ENCODE data around the gene LIG4. TPM values are rescaled to one million over a fixed set of nuclear protein-coding genes. Genes with fewer than 3 reads are reported as not detected.
A peak's percentile ranks its signal among the peaks of the same experiment; 100 is the strongest.
"Not testable (repeated sequence)": the region's sequence is repeated elsewhere in the genome, so short reads cannot be mapped to it uniquely, and the experiment has no call there.

Gene LIG4
- 1 to 10 TPM; 2.0 to 3.8 (median 2.9) TPM for polyA plus RNA-seq

DNA sequence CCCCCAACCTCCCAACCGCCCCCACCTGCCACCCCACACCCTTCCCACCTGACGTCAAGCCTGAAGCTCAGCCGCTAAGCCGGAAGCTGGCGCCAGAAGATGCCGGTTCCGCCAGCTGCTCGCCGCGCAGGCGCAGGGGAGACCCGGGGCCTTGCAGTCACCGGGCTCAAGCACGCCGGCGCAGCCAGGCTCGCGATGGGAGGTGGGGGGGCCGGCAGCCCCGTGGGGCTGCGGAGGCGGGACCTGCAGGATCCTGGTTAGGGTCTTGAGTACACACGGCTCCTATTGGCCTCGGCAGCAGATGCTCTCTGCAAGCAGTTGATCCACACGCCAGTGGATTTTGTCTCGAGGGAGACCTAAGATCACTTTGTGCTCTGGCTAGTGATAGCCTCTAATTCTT, at the start of gene LIG4:
TSS of gene LIG4 (minus strand) at position 101 of the 400 bp plus-strand sequence. CDS start 4,268 bp downstream, outside the sequence.
- peaks cover 7 to 44% (median 31%) of the 10 kb centered on the region in 3 donors for H3K27me3 Mint-ChIP-seq (ENCODE audit: low read depth in 3 of 3)
- DNase-seq: peak; percentile 90 to 94 (median 94)
- H3K27ac Mint-ChIP-seq: peak within 1 kb of the TSS; percentile 68 to 95 (median 92)
- H3K4me1 Mint-ChIP-seq: peaks cover 50 to 67% of the 10 kb centered on the region in 2 donors
- H3K4me3 Mint-ChIP-seq: peak within 1 kb of the TSS; percentile 90 to 96 (median 94)
- peaks cover 0 to 5% (median 0%) of the 10 kb centered on the region in 6 donors for H3K9me3 Mint-ChIP-seq
- H3K36me3 Mint-ChIP-seq: peaks cover 5 to 12% (median 11%) of the 10 kb centered on the region in 3 donors

DNA sequence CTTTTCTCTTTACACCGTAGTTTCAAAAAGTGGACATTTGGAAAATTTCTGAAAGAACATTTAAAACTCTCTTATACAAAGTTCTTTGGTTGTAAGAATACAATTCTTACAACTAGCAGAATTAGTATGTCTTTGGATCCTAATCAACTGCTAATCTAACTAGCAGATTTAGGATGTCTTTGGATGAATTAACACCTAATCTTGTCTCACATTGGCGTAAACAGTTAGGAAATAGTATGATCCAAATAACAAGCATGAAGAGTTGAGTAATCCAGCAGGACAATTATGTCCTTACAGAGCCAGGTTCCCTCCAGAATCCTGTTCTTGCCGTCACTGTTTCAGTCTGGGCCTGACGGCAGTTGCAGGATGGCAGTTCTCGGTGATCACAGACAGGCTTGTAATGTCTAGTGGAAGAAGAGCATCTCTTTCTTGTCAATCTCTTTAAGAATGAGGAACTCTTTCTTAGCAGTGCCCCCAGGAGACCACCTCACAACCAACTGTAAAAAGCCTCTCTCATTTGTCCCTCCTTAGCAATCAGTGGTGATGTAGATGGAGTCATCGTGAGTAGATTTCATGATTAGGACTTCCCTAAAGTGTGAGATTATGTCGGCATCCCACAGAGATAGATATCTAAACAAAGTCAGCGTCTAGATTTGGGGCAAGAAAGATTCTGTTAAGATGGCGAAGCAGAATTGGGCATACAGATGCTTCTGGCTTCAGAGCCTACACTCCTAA, 48.5 kb upstream of the LIG4 start:
- Mint-ChIP-seq H3K4me1 (peaks cover 18 to 24% of the 10 kb centered on the region in 2 donors), H3K36me3 (peaks cover 3 to 11% (median 3%) of the 10 kb centered on the region in 3 donors), H3K27ac (no peak overlapping the region), H3K4me3 (no peak overlapping the region), H3K27me3 (ENCODE audit: low read depth in 3 of 3) (no peaks in the 10 kb centered on the region), H3K9me3 (no peaks in the 10 kb centered on the region)
- DNase-seq: no peak

DNA sequence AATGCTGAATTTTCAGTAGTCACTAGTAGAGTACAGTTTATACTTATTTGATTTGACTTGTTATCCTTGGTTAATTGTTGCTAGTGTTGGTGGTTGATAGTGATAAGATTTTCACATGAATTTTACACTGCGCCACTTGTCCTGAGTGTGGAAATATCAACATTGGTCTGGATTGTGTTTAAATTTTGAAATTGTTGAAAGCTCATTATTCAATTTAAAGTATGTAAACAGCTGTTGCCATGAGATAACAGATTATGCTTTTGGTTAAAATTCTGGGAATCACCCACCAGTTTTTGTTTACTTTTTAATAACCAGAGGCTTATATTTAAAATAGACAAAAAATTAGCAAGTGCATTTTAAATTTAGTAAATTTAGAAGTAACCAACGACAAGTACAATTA, 41.9 kb upstream of the LIG4 start:
- no peak for DNase-seq
- Mint-ChIP-seq H3K4me3 (no peak overlapping the region), H3K36me3 (peaks cover 0 to 7% (median 3%) of the 10 kb centered on the region in 3 donors), H3K27me3 (ENCODE audit: low read depth in 3 of 3) (no peaks in the 10 kb centered on the region), H3K27ac (no peak overlapping the region), H3K9me3 (peaks cover 0 to 4% (median 0%) of the 10 kb centered on the region in 6 donors), H3K4me1 (no peaks in the 10 kb centered on the region)

DNA sequence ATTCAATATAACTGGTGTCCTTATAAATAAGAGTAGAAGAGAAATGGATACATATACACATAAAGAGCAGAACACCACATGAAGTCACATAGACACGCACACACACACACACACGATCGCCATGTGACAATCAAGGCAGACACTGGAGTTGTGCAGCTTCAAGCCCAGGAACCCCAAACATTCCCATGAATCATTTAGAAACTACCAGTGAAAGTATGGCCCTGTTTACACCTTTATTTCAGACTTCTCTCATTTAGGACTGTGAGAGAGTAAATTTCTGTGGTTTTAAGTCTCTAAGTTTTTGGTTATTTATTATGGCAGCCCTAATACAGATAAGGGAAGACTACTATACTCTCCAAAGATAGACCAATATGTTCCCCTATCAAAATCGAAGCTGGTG, 33.8 kb upstream of the LIG4 start:
- no peaks in the 10 kb centered on the region for H3K4me1 Mint-ChIP-seq
- peaks cover 4 to 11% (median 9%) of the 10 kb centered on the region in 3 donors for H3K36me3 Mint-ChIP-seq
- no peak overlapping the region for H3K4me3 Mint-ChIP-seq
- H3K27me3 Mint-ChIP-seq (ENCODE audit: low read depth in 3 of 3): no peaks in the 10 kb centered on the region
- no peak for DNase-seq
- peaks cover 6 to 23% (median 15%) of the 10 kb centered on the region in 6 donors for H3K9me3 Mint-ChIP-seq
- no peak overlapping the region for H3K27ac Mint-ChIP-seq

DNA sequence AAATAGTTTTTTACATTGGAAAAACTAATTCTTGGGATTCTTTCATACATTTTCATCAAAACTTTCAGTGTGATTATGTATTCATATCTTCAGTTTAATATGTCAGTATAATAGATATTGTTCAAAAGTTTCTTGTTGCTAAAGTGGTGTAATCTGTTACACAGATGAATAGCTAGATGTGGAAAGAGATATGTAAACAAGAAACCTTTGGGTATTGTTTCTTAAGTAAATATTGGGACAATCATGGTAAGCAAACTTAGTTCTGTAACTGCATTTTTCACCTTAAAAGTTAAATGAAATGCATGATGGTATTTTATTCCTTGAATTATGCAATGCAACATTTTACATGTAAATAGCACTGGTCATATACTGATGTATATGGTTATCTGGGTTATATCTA, 15.0 kb upstream of the LIG4 start:
- H3K9me3 Mint-ChIP-seq: no peaks in the 10 kb centered on the region
- H3K27me3 Mint-ChIP-seq (ENCODE audit: low read depth in 3 of 3): no peaks in the 10 kb centered on the region
- DNase-seq: no peak
- H3K4me3 Mint-ChIP-seq: no peak overlapping the region
- peaks cover 24 to 38% of the 10 kb centered on the region in 2 donors for H3K4me1 Mint-ChIP-seq
- peaks cover 0 to 9% (median 6%) of the 10 kb centered on the region in 3 donors for H3K36me3 Mint-ChIP-seq
- H3K27ac Mint-ChIP-seq: no peak overlapping the region

DNA sequence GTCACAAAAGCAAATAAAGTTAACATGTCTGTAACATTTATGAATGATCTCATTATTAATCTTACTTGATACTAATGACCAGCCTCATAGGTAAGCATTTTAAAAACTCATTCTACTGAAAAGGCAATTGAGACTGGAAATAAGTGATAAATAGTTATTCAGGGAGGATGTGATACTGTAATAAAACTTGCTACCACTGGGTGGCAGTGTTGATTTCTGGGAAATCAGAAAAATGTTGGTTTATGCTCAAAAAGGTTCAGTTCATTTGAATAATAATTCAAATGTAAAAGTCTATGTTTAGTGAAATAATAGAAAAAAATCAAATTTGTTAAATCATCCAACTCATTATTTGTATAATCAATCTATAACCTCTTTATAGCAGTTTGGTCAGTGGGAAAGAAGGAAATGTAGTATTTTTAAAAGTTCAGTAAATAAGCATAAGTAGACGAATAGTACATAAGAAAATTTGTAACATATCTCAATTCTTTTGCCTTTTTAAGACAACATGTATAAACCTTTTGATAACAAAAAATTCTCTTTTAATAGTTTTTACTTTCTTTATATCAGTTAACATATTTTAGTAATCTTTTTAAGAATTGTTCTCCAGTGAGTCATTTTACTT, 12.4 kb upstream of the LIG4 start:
- H3K4me3 Mint-ChIP-seq: no peak overlapping the region
- no peaks in the 10 kb centered on the region for H3K9me3 Mint-ChIP-seq
- H3K27me3 Mint-ChIP-seq (ENCODE audit: low read depth in 3 of 3): no peaks in the 10 kb centered on the region
- peaks cover 35 to 54% of the 10 kb centered on the region in 2 donors for H3K4me1 Mint-ChIP-seq
- H3K27ac Mint-ChIP-seq: peak overlapping the region in 1 of 6 donors; percentile 67
- peaks cover 0 to 9% (median 3%) of the 10 kb centered on the region in 3 donors for H3K36me3 Mint-ChIP-seq
- peak; percentile 29 to 42 (median 29) for DNase-seq

DNA sequence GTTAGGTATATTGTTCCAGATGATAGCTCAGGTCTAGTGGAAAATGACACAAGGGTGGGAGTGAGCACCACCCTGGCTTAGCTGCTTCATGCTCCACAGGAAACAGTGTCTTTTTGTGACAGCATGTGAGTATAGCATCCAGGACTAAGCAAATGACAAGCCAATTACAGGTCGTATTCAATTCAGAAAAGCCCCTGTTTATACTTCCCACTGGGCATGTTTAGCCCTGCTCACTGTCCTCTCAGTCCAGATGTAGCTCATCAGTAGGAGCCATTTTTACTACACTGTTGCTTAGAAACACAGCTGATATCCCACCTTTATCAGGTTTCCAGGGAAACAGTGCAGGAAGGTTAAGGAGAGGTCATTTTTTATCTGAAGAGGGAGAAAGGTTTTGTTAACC, 10.8 kb upstream of the LIG4 start:
- H3K4me3 Mint-ChIP-seq: peak overlapping the region in 2 of 5 donors; percentile 28 to 54
- no peak for DNase-seq
- peak overlapping the region in 2 of 6 donors; percentile 52 to 71 for H3K27ac Mint-ChIP-seq
- H3K27me3 Mint-ChIP-seq (ENCODE audit: low read depth in 3 of 3): no peaks in the 10 kb centered on the region
- H3K4me1 Mint-ChIP-seq: peaks cover 35 to 60% of the 10 kb centered on the region in 2 donors
- no peaks in the 10 kb centered on the region for H3K9me3 Mint-ChIP-seq
- peaks cover 0 to 9% (median 3%) of the 10 kb centered on the region in 3 donors for H3K36me3 Mint-ChIP-seq

DNA sequence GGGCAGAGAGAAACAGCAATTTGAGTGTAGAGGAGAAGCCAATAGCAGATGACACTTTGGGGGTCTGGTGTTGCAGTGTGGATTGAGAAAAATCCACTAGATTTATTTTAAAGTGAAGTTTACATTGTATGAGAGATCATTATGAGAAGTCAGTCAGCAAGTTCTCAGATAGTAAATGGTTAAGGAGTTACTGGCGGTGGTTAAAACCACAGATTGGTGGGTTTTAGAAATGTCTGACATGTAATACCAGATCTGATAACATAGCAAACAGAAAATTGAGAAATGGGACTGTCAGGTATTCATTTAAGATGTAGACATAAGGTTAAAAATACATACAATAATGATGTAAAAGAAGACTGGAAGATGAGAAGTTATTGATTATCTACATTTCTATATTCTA, 10.1 kb upstream of the LIG4 start:
- Mint-ChIP-seq H3K36me3 (peaks cover 0 to 9% (median 3%) of the 10 kb centered on the region in 3 donors), H3K27ac (peak overlapping the region; percentile 31 to 71 (median 46)), H3K9me3 (no peaks in the 10 kb centered on the region), H3K27me3 (ENCODE audit: low read depth in 3 of 3) (no peaks in the 10 kb centered on the region), H3K4me1 (peaks cover 35 to 66% of the 10 kb centered on the region in 2 donors), H3K4me3 (peak overlapping the region; percentile 9 to 54 (median 15))
- peak in 1 of 3 donors; percentile 27 for DNase-seq

DNA sequence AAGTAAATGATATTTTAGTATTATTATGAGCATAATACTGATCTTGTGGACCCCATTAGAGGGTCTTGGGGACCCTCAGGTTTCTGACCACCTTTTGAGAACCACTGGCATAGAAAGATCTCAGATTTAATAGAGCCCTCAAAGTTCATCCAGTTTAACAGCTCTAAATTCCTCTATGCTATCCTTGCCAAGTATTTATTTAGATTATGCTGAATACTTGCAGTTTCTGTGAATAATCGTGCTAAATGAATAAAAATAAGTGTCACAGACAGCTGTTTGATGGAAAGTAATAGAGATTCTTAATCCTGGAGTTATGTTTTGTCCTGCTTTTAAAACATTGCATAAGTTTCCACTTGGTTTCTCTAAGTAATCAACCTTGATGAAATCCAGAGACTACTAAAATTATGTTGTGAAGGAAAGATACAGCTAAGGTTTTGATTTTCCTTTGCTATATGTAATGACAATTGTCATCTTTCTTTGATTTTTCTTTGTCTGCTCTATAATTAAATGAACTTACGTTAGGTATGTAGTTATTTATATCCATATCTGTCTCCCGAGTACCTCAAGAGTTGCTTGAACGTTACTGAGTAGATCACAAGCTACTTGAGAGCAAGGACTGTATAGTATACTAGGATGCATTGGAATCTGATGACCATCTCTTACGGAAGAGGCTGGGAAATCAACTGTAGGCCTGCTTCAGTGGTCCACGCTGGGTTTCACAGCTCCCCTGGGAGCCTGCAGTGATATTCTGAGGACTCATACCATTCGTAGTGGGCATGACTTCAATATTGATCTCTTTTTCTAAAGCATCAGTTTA, 8.6 kb upstream of the LIG4 start:
- H3K27ac Mint-ChIP-seq: no peak overlapping the region
- H3K4me1 Mint-ChIP-seq: peaks cover 45 to 68% of the 10 kb centered on the region in 2 donors
- no peaks in the 10 kb centered on the region for H3K9me3 Mint-ChIP-seq
- H3K27me3 Mint-ChIP-seq (ENCODE audit: low read depth in 3 of 3): peaks cover 0 to 7% (median 3%) of the 10 kb centered on the region in 3 donors
- DNase-seq: no peak
- no peak overlapping the region for H3K4me3 Mint-ChIP-seq
- no peaks in the 10 kb centered on the region for H3K36me3 Mint-ChIP-seq

DNA sequence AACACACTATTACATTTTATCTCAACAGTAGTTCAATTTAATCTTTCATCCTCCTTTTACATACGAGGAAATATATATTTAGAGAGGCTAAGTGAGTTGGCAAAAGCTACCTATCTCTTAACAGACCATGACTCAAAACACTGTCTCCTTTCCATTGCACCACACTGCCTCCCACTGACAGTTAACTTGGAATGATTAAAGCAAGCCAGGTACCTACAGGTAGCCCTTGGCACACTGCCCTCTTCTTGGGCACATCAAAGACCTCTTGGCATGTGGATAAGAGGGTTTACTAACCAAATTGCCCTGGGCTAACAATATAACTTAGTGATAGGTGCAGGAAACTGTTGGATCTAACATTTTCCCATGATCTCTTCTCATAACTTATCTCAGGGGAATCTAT, 4.7 kb upstream of the LIG4 start:
- Mint-ChIP-seq H3K4me3 (peak overlapping the region; percentile 83 to 96 (median 90)), H3K36me3 (no peaks in the 10 kb centered on the region), H3K27me3 (ENCODE audit: low read depth in 3 of 3) (peaks cover 7 to 35% (median 22%) of the 10 kb centered on the region in 3 donors), H3K27ac (peak overlapping the region; percentile 71 to 95 (median 84)), H3K4me1 (peaks cover 51 to 71% of the 10 kb centered on the region in 2 donors), H3K9me3 (no peaks in the 10 kb centered on the region)
- DNase-seq: no peak

DNA sequence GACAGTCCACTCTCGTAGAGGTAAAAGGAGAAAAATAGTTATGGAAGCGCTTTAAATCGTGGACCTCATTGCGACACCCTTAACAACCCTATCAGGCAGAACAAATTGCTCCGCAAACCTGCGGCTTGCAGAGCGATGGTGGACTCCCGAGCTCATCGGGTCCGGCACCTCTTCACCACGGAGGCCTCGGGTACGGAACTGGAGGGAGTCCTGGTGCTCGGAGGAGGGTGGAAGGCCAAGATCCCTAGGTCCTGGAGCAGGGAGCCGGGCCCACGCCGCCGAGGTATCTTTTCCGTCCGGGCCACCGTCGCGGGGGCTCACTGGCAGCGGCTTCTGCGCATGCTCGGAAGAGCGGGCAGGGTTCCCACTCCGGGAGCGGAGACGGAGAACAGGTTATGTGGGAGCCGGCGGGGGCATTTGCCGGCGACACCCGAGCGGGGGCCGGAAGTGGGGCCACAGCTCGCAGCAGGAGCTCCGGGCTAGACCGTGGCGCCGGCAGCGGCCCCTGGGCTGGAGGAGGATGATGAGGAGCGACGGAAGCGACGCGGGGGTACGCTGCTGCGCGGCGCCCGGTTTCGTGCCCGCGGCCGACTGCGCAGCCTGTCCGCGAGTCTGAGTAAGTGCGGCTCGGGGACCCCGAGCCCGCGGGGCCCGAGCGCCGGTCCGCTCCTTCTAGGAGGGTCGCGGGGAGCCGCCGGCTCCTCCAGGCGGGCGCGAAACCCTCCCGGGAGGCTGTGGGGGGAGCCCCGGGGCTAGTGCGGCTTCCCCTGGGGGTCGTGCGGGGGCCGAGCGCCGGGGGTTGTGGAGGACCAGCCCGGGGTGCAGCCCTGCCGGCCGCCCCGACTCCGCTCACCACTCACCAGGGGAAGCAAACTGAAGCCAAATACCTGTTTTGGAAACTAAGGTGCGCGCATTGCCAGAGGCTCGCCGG, 3.0 kb upstream of the LIG4 start, which contains the start of gene ABHD13:
TSS of gene ABHD13 (plus strand) at position 349 of the 931 bp plus-strand sequence. CDS start 10,827 bp downstream, outside the sequence.
- peak; percentile 92 to 94 (median 93) for DNase-seq
- Mint-ChIP-seq H3K27me3 (ENCODE audit: low read depth in 3 of 3) (peaks cover 7 to 44% (median 29%) of the 10 kb centered on the region in 3 donors), H3K36me3 (no peaks in the 10 kb centered on the region), H3K4me1 (peaks cover 50 to 74% of the 10 kb centered on the region in 2 donors), H3K27ac (peak within 1 kb of the TSS; percentile 92 to 96 (median 94)), H3K9me3 (no peaks in the 10 kb centered on the region), H3K4me3 (peak within 1 kb of the TSS; percentile 90 to 96 (median 94))

DNA sequence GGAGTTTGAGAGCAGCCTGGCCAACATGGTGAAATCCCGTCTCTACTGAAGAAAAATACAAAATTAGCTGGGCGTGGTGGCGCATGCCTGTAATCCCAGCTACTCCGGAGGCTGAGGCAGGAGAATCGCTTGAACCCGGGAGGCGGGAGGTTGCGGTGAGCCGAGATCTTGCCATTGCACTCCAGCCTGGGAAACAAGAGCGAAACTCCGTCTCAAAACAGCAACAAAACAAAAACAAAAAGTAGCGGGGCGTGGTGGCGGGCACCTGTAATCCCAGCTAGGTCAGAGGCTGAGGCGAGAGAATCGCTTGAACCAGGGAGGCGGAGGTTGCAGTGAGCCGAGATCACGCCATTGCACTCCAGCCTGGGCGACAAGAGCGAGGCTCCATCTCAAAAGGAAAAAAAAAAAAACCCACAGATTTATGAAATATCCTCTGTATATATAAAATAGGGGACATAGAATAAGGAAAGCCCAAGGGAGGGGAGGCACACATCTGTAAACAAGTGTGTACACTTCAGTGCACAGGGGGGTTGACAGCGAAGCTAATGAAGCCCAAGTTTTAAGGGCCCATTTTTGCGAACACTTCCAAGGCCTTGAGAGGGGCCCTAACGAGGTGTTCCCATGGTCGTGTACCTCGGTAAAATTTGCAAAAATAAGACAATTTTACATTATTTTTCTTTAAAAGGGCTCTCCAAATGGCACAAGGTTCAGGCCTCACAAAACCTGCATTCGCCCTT, 2.1 kb upstream of the LIG4 start:
- Mint-ChIP-seq H3K27ac (peak overlapping the region; percentile 92 to 96 (median 94)), H3K27me3 (ENCODE audit: low read depth in 3 of 3) (peaks cover 7 to 44% (median 29%) of the 10 kb centered on the region in 3 donors), H3K4me1 (peaks cover 50 to 81% of the 10 kb centered on the region in 2 donors), H3K4me3 (peak overlapping the region; percentile 90 to 96 (median 94))
- not testable (repeated sequence) for H3K9me3 Mint-ChIP-seq, H3K36me3 Mint-ChIP-seq, DNase-seq

Measured in immature natural killer cell (primary cell).